ENCODE results near the gene IGFBP6.

IGFBP6 gene

GRCh38 chr12:53120685-53121525, 23.4 kb downstream of the IGFBP6 start:
- DNase-seq (ENCODE audit: low read depth in 2 of 2), result no peak

- DNase-seq (ENCODE audit: low read depth in 2 of 2), result no peak
Measured at GRCh38 chr12:53122961-53123468, 25.5 kb downstream of the IGFBP6 start.

- DNase-seq (ENCODE audit: low read depth in 2 of 2), result no peak
Measured at GRCh38 chr12:53123578-53124351, 26.3 kb downstream of the IGFBP6 start.

- no peak for DNase-seq (ENCODE audit: low read depth in 2 of 2)
Measured at GRCh38 chr12:53124352-53124723, 26.9 kb downstream of the IGFBP6 start.

- DNase-seq (ENCODE audit: low read depth in 2 of 2), result no peak
Measured at GRCh38 chr12:53127169-53127568, 29.7 kb downstream of the IGFBP6 start.

GRCh38 chr12:53128780-53129569, 31.5 kb downstream of the IGFBP6 start:
- DNase-seq (ENCODE audit: low read depth in 2 of 2), result no peak

- DNase-seq (ENCODE audit: low read depth in 2 of 2), result no peak
Measured at GRCh38 chr12:53131844-53132243, 34.4 kb downstream of the IGFBP6 start.

GRCh38 chr12:53133722-53134121, 36.3 kb downstream of the IGFBP6 start:
- DNase-seq (ENCODE audit: low read depth in 2 of 2), result no peak

- no peak for DNase-seq (ENCODE audit: low read depth in 2 of 2)
Measured at GRCh38 chr12:53143355-53143754, 45.9 kb downstream of the IGFBP6 start.

- DNase-seq (ENCODE audit: low read depth in 2 of 2), result no peak
Measured at GRCh38 chr12:53145383-53146260, 48.2 kb downstream of the IGFBP6 start.

GRCh38 chr12:53147181-53147580, 49.7 kb downstream of the IGFBP6 start:
- DNase-seq (ENCODE audit: low read depth in 2 of 2), result no peak

GRCh38 chr12:53147653-53148052, 50.2 kb downstream of the IGFBP6 start:
- DNase-seq (ENCODE audit: low read depth in 2 of 2), result no peak

GRCh38 chr12:53151039-53151438, 53.6 kb downstream of the IGFBP6 start:
- DNase-seq (ENCODE audit: low read depth in 2 of 2), result no peak

All from stimulated activated CD4-positive, alpha-beta T cell treated with anti-CD3 and anti-CD28 coated beads, Interleukin-12 subunit alpha, Interleukin-12 subunit beta, amount 100 ng/mL, for 24 hours (primary cell).